Inferior parietal cortex (tissue), 1 donor: ENCODE measurements around the gene CHMP4A.
A peak's percentile ranks its signal among the peaks of the same experiment; 100 is the strongest.

Experiments
- DNase-seq: peaks from one replicate; pipeline ENCODE4 v3.0.0-alpha.2; 2016; ENCODE audit errors: extremely low spot score

CHMP4A gene, protein sequence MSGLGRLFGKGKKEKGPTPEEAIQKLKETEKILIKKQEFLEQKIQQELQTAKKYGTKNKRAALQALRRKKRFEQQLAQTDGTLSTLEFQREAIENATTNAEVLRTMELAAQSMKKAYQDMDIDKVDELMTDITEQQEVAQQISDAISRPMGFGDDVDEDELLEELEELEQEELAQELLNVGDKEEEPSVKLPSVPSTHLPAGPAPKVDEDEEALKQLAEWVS

GRCh38 chr14:24212924-24213865 lies at the start of gene CHMP4A:
CHMP4A (minus strand) TSS chr14:24213488; CDS start chr14:24213439, 49 bp downstream.
- peak; percentile 90 for DNase-seq

DNA sequence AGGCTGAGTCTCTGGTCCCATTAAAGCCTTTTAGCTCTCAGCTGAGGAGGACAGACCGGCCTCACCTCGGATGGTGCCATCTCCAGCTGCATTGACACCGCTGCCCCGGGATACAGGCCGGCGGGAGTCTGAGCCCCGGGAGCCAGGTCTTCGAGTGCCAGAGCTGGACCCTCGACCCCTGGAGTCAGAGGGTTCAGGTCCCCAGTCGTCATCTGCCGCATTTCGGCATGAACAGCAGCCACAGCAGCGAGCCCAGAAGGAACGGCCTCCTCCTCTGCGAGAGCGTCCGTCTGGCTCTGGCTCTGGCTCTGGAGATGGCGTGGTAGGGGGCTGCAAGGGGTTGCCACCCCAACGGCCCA lies 48.7 kb upstream of the CHMP4A start:
- no peak for DNase-seq

GRCh38 chr14:24261256-24261968 lies 48.1 kb upstream of the CHMP4A start:
- DNase-seq = no peak

GRCh38 chr14:24260780-24261157 lies 47.5 kb upstream of the CHMP4A start:
- DNase-seq = no peak

- DNase-seq = no peak
Observed at GRCh38 chr14:24260026-24260779, 46.9 kb upstream of the CHMP4A start.

GRCh38 chr14:24259282-24260025 lies 46.2 kb upstream of the CHMP4A start:
- no peak for DNase-seq

- DNase-seq = no peak
Observed at GRCh38 chr14:24258548-24259265, 45.4 kb upstream of the CHMP4A start.

GRCh38 chr14:24258119-24258518 lies 44.8 kb upstream of the CHMP4A start:
- DNase-seq = no peak

GRCh38 chr14:24256960-24257359 lies 43.7 kb upstream of the CHMP4A start:
- no peak for DNase-seq

DNA sequence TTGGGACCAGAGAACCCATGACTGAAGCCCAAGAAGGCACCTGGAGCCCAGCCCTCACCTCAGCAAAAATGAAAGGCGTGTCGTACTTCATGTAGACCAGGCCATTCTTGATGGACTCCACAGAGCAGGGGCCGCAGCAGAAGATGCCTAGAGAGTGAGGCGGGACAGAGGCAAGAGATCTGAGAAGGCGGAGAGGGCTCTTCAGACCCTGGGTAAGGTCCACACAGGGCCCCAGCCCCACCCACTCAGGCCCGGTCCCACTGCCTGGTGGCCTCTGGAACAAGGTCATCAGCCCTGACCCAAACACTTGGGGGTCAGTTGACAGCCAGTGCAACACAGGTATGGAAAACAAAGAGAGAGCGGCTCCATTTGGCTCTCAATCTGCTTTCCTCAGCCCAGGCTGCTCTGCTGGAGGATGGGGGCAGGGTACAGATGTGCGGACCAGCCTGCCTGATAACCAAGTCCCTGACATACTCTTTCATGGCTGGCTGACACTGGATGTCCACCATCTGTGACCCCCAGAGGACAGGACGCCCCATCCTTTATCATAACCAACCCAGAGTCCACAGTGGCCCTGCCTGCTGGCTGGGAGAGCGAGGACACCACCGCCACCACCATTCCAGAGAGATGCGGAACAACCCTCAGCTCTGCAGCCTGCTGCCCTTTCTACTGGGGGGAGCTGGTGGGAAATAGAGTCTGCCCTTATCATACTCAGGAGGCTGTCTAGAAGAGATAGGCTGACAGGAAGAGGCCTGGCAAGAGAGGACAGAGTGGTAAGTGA lies 42.8 kb upstream of the CHMP4A start:
- no peak for DNase-seq

DNA sequence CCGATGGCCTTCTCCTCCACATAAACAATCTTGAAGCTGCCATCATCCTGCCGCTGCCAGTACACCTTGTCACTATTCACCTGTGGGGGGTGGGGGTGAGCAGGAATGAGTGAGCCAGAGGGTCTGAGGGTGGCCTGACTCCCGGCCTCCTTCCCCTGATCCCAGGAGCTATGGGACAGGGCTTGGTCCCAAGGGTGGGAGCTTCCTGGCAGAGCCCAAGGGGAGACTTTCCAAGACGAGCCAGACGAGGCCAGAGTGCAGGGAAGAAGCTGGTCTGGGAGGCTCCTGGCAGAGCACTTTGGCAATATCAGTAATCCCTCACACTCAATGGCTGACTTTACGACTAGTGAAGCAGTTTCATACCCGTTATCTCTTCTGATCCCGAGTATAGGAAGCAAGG lies 42.1 kb upstream of the CHMP4A start:
- no peak for DNase-seq

- no peak for DNase-seq
Observed at GRCh38 chr14:24254630-24255392, 41.5 kb upstream of the CHMP4A start.

DNA sequence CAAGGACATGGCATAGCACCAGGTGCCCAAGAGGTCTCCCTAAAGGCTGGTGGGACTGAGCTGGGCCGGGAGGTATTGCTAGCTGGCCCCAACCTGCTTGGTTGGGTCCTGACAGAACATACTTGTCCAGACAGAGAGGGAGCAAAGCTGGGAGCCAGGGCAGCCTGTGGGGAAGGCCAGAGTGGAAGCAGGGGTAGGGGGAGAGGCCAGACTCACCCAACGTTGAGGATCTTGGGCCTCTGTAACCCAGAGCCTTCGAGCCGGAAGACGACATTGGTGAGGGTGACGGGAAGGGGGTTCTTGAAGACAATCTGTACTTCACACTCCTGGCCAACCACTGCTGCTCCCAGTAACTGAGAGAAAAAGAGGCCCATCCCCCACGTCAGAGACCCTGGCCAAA lies 40.6 kb upstream of the CHMP4A start:
- DNase-seq = no peak

DNA sequence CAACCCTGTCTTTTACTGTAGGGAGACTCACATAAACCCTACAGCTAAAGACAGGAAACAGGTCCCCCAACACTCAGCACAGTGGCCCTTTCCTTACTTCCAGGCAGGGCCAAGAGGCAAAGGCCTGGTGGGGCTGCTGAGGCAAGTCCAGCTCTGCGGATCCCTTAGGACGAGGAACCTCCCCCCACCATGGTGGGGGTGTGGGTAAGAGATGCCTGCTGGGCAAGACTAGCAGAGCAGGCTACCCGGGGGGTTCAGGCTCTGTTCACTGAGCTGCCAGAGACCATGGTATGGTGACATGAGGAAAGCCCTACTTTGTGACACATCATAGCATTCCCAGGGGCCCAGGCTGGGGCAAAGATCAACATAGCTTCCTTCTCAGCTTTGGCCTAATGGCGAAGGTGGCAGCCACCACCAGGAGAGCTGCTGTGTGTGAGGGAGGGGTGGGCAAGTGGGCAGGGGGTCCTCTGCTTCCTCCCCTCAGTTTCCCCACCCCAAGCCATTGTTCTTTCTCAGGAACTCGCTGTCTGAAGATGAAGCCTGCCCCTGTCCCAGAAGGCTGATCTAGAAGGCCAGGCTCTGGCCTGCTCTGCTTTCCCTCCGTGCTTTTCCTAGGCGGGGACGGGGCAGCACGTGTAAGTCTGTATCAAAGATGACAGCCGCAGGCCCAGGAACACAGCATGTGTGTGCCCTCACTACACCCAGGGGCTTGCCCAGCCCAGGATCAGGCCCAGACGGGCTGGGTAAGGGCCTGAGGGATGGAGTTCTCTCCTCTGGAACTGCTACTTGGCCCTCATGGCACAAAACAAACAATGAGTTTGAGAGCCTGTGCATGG lies 39.2 kb upstream of the CHMP4A start:
- no peak for DNase-seq

- no peak for DNase-seq
Observed at GRCh38 chr14:24251880-24252288, 38.6 kb upstream of the CHMP4A start.

DNA sequence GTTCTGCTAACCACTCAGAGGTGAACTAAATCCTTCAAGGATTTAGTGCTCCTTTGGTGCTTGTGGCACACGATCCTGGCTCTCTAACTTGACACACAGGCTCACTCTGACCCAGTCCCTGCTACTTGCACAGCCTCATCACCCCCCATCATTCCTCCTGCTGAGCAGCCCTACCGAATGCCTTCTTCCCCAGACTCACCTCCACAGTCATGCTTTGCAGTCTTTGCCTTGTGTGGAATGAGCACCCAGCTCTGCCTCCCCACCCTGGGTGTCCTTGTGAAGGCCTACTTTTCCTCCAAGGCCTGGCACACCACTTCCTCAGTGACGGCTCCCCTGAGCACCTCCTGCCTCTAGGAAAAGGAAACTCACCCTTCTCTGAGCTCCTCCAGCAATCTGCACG lies 37.1 kb upstream of the CHMP4A start:
- no peak for DNase-seq

DNA sequence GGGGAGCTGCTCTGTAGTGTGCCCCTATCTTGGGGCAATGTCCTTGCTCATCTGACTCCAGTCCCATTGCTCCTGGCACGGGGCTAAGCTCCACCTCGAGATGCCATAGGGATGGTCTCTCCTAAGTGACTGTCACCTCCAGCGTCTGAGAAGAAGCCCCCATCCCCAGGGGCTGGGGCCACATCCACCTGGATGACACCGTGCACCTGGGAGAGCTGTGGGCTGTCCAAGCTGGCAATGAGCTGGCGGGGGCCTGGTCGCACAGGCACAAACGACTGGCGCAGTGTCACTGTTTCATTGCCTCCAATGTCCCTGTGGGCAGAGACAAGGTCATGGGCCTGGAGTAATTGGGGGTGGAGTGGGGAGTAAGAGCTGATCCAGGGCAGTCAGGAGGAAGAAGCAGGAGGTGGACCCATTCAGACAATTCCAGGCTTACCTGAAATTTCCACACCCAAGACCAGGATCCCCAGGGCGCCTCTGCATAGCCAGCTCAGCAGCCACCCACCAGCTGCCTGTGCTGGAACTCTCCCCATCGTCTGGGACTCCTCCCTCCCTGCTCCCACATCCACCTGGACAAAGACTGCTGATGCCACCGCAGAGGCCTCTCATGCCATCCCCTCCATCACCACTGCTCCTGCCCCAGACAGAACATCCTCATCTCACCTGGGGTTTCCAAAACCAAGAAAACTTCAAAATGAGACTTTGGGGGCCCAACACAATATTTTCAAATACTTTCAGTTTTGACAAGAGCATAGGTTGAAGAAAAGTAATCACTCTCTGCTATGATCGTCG lies 36.1 kb upstream of the CHMP4A start:
- no peak for DNase-seq
